WERI-Rb-1 (cell line): ENCODE results near the gene CACNA1H.
"Not testable (repeated sequence)": the region's sequence is repeated elsewhere in the genome, so short reads cannot be mapped to it uniquely, and the experiment has no call there.

Experiments
- DNase-seq: peaks from one replicate; pipeline ENCODE4 v3.0.0-alpha.2; 2020
- H3K27ac ChIP-seq: fragments of 250-450 bp; sonication (Bioruptor Pico); 2 replicates; pipeline ENCODE4 v1.5.1; 2020; ENCODE audit warnings: mild to moderate bottlenecking, moderate library complexity
- H3K27me3 ChIP-seq: fragments of 250-450 bp; sonication (Bioruptor Pico); 2 replicates; pipeline ENCODE4 v1.5.1; 2021; ENCODE audit warnings: mild to moderate bottlenecking, low read depth, moderate library complexity; ENCODE audit not compliant: insufficient read depth, severe bottlenecking
- H3K36me3 ChIP-seq: fragments of 250-450 bp; sonication (Bioruptor Pico); 2 replicates; pipeline ENCODE4 v1.5.1; 2020; ENCODE audit warnings: mild to moderate bottlenecking, moderate library complexity
- H3K4me3 ChIP-seq: 2 replicates; pipeline ENCODE4 v1.5.1; 2011; ENCODE audit warnings: low read depth, mild to moderate bottlenecking, control low read depth, low read length
- H3K9me3 ChIP-seq: fragments of 250-450 bp; sonication (Bioruptor Pico); 2 replicates; pipeline ENCODE4 v1.5.1; 2021; ENCODE audit warnings: mild to moderate bottlenecking, moderate library complexity; ENCODE audit not compliant: severe bottlenecking
- TF ChIP-seq, protein P1 (sequence below): IDR thresholded peaks from 2 replicates; pipeline ENCODE4 v1.5.1; 2011; ENCODE audit warnings: low read depth, mild to moderate bottlenecking, control low read depth, inconsistent platforms, low read length

CACNA1H gene

DNA sequence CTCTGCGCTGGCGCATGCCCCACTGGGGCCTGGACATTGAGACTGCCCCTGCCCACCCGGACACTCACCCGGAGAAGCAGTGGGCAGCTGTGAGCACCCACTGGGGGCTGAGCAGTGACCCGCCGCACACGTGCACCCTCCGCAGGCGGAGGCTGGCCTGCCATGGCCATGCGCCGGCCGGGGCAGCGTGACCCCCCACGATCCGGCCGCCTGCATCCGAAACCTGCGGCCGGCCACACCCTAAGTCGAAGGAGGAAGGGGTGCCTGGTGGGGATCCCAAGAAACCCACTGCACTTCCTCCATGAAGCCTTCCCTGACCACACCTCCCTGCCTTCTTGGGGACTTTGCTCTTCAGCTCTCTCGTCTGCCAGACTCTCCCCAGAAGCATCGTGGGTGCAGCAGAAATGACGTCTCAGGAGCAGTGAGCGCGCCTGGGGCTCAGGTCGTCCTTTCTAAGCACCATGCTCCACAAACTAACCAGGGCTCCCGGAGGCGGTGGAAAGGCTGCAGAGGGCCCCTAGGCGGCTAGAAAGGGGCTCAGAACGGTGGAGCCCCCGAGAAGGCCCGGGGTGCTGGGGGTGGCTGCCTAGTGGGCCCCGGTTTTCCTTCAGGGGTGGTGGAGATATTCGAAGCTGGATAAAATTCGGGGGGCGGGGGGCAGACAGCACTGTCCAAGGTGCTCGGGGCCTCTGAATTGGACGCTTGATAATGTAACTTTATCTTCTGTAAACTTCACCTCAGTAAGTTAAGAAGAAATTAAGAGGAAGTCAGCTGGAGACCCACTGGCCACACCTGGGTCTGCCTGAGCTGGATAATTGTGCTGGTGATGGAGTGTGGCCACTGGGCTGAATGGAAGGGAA, 70.7 kb downstream of the CACNA1H start:
- Histone ChIP-seq H3K27ac (no peak overlapping the region), H3K9me3 (no peaks in the 10 kb centered on the region), H3K36me3 (peaks cover 41% of the 10 kb centered on the region), H3K4me3 (no peak overlapping the region), H3K27me3 (no peaks in the 10 kb centered on the region)
- no peak for DNase-seq
- TF ChIP-seq, protein P1, sequence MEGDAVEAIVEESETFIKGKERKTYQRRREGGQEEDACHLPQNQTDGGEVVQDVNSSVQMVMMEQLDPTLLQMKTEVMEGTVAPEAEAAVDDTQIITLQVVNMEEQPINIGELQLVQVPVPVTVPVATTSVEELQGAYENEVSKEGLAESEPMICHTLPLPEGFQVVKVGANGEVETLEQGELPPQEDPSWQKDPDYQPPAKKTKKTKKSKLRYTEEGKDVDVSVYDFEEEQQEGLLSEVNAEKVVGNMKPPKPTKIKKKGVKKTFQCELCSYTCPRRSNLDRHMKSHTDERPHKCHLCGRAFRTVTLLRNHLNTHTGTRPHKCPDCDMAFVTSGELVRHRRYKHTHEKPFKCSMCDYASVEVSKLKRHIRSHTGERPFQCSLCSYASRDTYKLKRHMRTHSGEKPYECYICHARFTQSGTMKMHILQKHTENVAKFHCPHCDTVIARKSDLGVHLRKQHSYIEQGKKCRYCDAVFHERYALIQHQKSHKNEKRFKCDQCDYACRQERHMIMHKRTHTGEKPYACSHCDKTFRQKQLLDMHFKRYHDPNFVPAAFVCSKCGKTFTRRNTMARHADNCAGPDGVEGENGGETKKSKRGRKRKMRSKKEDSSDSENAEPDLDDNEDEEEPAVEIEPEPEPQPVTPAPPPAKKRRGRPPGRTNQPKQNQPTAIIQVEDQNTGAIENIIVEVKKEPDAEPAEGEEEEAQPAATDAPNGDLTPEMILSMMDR: no peak

- TF ChIP-seq, protein P1: no peak
- no peaks in the 10 kb centered on the region for H3K9me3 ChIP-seq
- H3K36me3 ChIP-seq: peaks cover 33% of the 10 kb centered on the region
- no peak overlapping the region for H3K4me3 ChIP-seq
- no peaks in the 10 kb centered on the region for H3K27me3 ChIP-seq
- H3K27ac ChIP-seq: no peak overlapping the region
- DNase-seq: no peak
Observed at GRCh38 chr16:1224558-1224957, 71.7 kb downstream of the CACNA1H start.

GRCh38 chr16:1225051-1225451, 72.1 kb downstream of the CACNA1H start, which contains the start of gene TPSG1:
TPSG1 (minus strand) TSS chr16:1225268; CDS start chr16:1225252, 16 bp downstream.
- TF ChIP-seq, protein P1: no peak
- no peak within 1 kb of the TSS for H3K27ac ChIP-seq

GRCh38 chr16:1225728-1226311, 72.9 kb downstream of the CACNA1H start:
- not testable (repeated sequence) for H3K27me3 ChIP-seq, H3K27ac ChIP-seq, DNase-seq, H3K4me3 ChIP-seq, H3K9me3 ChIP-seq
- peaks cover 21% of the 10 kb centered on the region for H3K36me3 ChIP-seq

More at GRCh38 chr16:1225051-1225451, 72.1 kb downstream of the CACNA1H start, which contains the start of gene TPSG1:
- no peak for DNase-seq
- Histone ChIP-seq H3K9me3 (no peaks in the 10 kb centered on the region), H3K4me3 (no peak within 1 kb of the TSS), H3K27me3 (no peaks in the 10 kb centered on the region), H3K36me3 (peaks cover 28% of the 10 kb centered on the region)

GRCh38 chr16:1226692-1227091, 73.8 kb downstream of the CACNA1H start:
- H3K27me3 ChIP-seq, H3K27ac ChIP-seq, H3K4me3 ChIP-seq, H3K9me3 ChIP-seq: not testable (repeated sequence)
- peaks cover 12% of the 10 kb centered on the region for H3K36me3 ChIP-seq
- DNase-seq: peak; percentile 48

DNA sequence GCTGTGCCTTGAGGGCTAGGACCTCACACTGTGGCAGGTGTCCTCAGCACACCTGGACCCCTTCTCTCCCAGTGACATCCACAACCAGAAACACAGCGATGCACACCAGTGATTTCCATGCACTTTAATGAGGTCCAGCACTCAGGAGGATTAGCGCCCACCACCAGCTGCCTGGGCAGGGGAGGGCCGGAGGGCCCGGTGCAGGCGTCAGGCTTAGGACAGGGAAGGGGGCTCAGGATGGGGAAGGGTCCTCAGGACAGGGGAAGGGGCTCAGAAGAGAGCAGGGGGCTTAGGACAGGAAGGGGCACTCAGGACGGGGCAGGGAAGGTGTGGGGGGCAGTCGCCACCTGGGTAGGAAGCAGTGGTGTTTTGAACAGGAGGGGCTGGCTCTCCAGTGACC, 75.3 kb downstream of the CACNA1H start:
- not testable (repeated sequence) for H3K27me3 ChIP-seq, H3K27ac ChIP-seq, H3K4me3 ChIP-seq, H3K9me3 ChIP-seq, H3K36me3 ChIP-seq
- DNase-seq: peak; percentile 59

DNA sequence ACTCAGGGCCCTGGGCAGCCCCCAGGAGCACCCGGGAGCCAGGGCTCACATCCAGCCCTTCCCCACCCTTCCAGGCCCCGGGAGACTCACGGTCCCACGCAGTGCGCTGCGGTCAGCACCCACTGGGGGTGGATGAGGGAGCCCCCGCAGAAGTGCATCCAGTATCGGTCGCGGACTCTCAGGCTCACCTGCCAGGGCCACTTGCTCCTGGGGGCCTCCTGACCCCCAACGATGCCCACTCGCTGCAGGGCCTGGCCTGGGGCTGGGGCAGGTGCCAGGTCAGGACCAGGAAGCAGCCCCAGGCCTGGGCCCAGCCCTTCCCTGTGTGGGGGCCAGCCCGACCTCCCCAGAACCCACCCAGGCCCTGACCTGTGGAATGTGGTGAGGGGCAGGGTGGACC, 76.6 kb downstream of the CACNA1H start:
- DNase-seq, H3K27me3 ChIP-seq, H3K4me3 ChIP-seq, H3K36me3 ChIP-seq, H3K27ac ChIP-seq, H3K9me3 ChIP-seq: not testable (repeated sequence)

DNA sequence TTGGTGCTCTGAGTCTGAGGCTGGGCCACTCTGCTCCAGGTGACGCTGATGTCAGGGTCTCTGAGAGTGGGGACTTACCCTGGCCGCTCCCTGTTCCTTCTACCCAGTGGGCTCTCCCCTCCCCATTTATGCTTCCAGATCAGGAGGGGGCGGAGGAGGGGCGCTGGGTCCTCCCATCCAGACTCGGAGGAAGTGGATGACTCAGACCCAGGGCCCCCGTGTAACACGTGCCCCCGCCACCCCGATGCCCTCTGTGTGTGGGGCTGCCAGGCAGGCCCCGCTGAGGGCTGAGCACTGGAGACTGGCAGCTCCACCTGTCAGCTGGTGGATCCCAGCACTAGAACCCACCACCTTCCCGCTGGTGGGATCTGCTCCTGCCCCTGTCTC, 77.2 kb downstream of the CACNA1H start, which contains the start of gene TPSB2:
Gene TPSB2, minus strand, starts transcription at position 101 of the 387 bp plus-strand sequence. CDS start 233 bp downstream, outside the sequence.
- H3K27ac ChIP-seq, H3K4me3 ChIP-seq, H3K36me3 ChIP-seq, H3K9me3 ChIP-seq, DNase-seq, H3K27me3 ChIP-seq: not testable (repeated sequence)

DNA sequence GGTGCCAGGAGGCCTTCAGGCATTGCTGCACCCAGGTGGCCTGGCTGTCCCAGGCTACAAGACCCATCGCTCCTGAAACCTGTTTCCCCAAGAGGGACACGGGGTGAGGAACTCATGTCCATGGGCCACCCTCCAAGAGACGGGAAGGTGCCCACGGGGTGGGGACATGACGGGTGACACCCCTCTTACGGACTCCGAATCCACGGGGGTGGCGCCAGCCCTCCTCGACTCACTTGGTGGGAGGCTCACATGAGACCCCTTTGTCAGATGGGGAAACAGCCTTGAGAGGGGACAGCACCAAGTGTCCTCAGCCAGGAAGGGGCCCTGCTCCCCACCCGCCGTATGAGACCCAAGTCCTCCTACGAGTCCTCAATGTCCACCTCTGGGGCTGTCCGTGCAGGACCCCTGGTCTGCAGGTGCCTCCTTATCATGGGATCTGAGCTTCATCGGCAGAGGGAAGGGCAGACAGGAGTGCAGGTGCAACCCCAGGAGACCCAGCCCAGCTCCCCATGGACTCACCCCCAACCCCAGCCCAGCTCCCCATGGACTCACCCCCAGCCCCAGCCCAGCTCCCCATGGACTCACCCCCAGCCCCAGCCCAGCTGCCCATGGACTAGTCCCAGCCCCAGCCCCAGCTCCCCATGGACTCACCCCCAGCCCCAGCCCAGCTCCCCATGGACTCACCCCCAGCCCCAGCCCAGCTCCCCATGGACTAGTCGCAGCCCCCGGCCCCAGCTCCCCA, 77.7 kb downstream of the CACNA1H start:
- H3K9me3 ChIP-seq, H3K27me3 ChIP-seq, H3K4me3 ChIP-seq, H3K36me3 ChIP-seq, H3K27ac ChIP-seq: not testable (repeated sequence)
- peak; percentile 3 for DNase-seq

GRCh38 chr16:1231301-1231700, 78.4 kb downstream of the CACNA1H start:
- H3K9me3 ChIP-seq, H3K36me3 ChIP-seq, H3K27me3 ChIP-seq, H3K4me3 ChIP-seq, H3K27ac ChIP-seq: not testable (repeated sequence)
- DNase-seq: peak; percentile 6
